ENCODE measurements around the gene TPM2. TPM values are rescaled to one million over a fixed set of nuclear protein-coding genes. Genes with fewer than 3 reads are reported as not detected.
A peak's percentile ranks its signal among the peaks of the same experiment; 100 is the strongest.
"Not testable (repeated sequence)": the region's sequence is repeated elsewhere in the genome, so short reads cannot be mapped to it uniquely, and the experiment has no call there.

TPM2 gene
- total RNA-seq, 1 donor from 2014 or later, result 19.6 TPM

DNA sequence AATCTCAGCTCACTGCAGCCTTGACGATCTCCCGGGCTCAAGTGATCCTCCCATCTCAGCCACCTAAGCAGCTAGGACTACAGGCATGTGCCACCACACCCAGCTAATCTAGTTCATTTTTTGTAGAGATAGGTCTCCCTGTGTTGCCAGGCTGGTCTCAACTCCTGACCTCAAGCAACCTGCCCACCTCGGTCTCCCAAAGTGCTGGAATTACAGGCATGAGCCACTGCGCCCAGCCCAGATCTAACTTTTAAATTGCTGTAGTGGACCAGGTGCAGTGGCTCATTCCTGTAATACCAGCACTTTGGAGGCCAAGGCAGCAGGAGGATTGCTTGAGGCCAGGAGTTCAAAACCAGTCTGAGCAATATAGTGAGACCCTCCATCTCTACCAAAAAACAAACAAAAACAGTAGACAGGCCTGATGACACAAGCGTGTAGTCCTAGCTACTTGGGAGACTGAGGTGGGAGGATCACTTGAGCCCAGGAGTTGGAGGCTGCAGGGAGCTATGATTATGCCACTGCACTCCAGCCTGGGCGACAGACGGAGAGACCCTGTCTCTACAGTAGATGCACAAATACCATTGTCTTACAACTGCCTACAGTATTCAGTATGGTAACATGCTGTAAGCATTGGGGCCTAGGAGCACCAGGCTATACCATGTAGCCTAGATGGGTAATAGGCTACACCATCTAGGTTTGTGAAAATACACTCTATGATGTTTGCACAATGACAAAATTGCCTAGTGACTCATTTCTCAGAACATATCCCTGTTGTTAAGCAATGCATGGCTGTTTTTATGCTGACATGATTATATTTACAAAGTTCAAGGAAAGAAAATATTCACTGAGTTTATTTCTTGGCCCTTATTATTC lies 37.5 kb downstream of the TPM2 start:
- DNase-seq, result no peak

DNA sequence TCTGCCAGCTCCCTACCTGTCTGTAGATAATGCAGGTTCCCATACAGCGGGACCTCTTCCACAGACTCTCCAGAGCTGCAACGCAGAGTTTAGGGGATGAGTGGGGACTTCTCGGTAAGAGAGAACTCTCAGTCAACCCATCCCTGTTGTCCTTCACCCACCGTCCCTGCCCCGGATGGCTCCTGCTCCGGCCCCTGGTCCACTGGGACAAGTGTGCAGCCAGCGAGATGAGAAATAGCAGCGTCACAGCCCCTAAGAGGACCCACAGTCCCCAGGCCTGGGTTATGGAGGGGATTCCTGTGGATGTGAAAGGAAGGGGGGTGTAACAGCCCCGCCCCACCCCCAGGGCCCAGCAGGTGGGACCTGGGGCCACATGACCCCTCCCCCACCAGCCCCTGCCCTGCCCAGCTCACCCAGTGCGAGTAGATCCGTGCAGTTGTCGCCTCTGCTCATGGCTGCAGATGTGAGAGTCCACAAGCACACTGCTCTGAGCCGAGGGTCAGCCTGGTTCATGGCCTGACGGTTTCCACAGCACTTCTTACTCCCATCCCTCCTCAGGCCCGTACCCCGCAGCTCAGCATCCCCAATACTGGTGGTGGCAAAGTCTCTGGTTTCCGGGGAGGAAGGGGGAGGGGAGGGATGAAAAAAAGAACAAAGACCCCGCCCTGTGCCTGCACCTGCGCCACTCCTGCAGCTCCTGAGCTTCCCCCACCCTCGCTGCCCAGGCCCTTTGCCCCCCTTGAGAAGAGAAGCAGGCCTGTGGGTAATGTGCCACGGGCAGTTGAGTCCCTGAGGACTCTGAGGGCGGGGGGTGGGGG lies 39.2 kb downstream of the TPM2 start, which contains the start of gene SIT1:
TSS of gene SIT1 (minus strand) at position 591 of the 818 bp plus-strand sequence. CDS start at position 513, 78 bp downstream.
- no peak for DNase-seq

DNA sequence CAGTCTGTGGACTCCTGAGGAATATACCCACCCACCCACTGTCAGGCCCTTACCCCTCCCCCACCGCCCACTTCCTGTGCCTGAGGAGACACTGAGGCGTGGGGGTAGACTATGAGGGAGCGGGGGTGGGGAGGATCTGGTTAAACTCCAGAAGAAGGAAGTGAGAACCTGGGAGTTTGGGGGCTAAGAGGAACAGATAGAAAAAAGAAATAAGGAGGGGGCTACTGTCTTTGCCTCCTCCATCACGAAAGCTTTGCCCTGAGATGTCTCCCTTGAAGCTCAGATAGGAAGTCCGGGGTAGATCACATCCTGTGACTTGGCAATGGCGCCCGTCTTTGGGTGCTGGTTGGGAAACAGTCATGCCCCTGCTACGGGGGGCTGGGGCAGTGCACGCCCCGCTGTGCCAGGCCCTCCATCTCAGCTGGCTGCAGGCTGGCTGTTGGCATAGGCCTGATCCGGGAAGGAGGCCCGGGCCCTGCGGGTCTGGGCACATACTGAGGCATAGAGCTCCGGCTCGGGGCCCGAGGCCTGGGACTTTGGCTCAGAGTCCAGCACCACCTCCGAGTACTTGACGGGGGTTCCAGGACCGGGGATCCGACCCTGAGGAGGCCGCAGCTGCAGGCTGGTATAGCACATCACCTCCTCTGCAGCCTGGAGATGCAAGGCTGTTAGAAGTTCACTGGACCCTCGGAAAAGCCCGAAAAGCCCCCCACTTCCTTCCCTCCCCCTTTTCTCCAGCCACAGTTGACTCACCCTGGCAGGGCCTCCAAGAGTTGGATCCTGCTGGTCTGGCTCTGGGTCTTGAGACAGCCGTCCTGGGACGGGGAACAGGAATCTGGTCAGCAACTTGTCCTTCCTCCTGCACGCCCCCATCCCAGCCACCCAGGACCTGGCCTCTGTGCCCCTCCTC lies 40.0 kb downstream of the TPM2 start:
- no peak for DNase-seq

DNA sequence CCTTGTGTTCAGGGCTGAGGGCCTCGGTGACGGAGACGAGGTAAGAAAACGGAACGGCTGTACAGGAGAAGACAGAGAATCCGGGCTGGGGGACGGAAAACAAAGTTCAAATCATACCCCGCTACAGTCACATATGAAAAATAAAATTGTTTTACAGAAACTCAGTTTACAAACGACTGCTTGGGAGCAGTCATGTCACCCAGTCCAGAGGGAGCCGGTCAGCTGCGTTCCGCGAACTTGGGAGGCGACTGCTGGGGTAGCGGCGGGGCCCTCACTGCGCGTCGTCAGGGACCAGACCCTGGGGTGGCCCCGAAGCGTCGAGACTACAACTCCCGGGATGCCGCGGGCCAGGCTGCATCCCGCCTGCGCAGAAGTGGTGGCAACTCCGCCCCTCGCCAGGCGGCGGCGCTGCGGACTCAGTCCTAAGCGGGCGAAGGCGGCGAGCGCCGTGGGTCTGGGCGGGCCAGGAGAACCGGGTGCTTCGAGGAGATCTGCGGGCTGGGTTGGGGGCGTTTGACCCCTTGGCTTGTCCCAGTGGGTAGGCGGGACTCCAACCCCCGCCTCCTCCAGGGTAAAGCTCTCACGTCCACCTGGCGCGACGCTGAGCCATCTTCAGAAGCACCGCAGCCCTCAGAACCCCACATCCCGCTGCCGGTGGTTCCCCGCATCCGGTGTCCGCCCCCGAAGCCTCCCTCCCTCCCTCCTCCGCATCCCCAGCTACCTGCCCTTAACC lies 43.0 kb downstream of the TPM2 start:
- DNase-seq, result peak; percentile 91

DNA sequence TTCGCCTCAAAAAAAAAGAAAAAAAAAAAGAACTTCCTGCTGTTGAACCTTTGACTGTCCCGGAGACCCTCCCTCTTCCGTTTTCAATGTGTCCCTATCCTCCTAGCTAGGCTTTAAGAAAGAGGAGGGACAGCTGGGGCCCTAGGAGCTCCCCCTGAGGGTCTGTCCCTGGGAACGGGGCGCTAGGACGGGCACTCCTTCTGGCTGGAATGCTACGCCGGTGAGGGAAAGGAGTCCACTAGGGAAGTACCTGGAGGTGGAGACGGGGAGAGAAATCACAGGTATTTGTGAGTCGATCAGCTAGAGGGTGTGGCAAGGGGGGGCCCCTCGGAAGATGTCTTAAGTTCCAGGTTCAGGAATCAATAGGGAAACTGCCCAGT lies 43.6 kb downstream of the TPM2 start:
- DNase-seq, result no peak

DNA sequence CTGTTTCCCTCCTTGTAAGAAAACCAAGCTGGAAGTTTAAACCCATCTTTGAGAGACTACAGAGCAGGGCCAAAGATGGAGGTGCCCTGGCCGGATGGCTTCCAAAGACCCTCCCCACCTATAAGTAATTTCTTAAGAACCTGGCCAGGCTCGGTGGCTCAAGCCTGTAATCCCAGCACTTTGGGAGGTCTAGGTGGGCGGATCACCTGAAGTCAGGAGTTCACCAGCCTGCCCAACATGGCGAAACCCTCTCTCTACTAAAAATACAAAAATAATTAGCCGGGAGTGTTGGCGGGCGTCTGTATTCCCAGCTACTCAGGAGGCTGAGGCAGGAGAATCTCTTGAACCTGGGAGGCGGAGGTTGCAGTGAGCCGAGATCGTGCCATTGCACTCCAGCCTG lies 44.0 kb downstream of the TPM2 start:
- DNase-seq, result not testable (repeated sequence)

DNA sequence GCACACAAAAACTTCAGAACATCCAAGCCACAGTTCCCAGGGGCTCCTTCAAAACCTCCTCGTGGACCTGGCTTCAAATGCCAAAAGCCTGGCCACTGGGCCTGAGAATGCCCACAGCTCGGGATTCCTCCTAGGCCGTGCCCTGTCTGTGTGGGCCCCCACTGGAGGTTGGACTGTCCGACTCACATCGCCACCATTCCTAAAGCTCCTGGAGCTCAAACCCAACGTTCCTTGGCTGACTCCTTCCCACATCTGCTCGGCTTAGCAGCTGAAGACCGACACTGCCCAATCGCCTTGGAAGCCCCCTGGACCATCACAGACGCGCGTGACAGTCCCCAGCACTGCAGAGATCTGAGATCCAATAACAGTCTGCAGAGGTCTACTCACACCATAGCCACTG lies 46.7 kb downstream of the TPM2 start:
- DNase-seq, result no peak

DNA sequence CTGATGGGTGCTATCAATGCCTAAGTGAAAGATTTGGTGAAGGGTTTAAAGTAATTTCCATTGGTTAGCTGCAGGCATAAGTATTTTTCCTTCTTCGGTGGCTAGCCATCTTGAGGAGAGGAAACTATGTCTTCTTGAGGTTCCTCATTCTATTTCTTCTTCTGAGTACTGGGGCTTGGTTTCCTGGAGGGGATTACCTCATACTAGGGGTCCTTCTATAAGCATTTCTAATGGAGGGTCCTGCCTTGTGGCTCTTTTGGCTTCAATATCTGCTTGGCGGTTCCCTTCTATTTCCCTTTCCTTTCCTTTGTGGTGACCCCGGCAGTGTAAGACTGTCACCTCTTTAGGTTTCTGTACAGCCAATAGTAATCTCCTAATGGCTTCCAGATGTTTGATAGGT lies 48.2 kb downstream of the TPM2 start:
- not testable (repeated sequence) for DNase-seq

DNA sequence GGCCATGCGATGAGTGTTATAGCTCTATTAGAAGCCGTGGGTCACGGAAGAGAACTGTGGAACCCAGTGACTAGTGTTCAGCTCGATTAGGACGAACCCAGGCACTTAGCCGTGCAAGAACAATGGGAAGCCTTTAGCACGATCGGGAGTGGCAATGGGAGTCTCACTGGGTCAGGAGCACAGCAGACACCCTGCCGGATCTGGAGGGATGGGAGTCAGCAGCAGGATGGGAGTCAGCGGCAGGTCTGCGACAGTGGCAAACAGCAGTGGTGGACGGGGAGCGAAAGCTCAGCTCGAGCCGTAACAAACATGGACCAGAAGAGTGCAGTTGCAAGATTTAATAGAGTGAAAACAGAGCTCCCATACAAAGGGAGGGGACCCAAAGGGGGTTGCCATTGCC lies 49.3 kb downstream of the TPM2 start:
- not testable (repeated sequence) for DNase-seq

DNA sequence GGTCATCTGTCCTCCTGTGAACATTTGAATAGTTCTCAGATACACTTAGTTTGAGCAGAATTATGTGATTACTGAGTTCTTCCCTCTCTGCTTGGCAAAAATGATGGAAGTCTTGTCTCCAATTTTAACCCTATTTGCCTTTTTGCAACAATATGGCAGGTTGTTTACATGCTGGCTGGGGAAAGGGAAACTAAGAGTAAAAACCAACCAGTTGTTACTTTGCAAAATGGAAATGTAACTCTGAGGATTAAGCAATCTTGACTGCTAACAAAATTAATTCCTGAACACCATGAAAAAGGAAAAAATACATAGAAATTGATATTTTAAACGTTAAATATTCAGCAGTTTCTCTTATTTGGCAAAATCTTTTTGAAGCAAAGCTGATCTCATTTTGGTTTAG lies 50.1 kb downstream of the TPM2 start:
- no peak for DNase-seq

DNA sequence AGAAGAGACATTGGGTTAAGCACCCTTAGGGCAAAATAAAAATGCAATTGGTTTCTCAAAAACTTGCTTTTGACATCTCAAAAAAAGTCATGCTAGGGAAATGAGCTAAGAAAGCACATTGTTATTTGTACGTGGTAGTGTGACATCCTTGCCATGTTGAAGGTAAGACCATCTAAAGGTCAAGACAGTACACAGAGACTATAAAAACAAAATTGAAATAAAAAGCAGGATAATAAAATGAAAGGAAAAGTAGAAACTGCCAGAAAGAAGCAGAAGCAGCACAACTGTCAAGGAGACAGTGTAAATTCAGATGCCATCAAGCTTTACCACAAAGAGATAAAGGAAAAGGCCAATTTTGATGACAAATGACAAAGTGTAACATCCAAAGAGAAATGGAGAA lies 50.5 kb downstream of the TPM2 start:
- not testable (repeated sequence) for DNase-seq

DNA sequence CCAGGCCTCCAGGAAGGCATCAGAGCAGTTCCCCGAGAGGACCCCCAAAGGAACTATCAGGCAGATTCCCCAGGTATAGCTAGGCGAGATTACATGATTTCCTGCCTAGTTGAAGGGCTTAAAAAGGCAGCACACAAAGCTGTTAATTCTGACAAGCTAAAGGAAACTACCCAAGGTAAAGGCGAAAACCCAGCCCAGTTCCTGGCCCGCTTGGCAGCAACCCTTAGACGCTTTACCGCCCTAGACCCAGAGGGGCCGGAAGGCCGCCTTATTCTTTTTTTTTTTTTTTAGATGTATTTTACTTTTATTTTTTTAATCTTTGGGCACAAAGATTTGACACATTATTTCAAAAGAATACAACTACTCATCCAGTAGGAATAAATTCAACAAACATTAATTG lies 51.0 kb downstream of the TPM2 start:
- DNase-seq, result not testable (repeated sequence)

DNA sequence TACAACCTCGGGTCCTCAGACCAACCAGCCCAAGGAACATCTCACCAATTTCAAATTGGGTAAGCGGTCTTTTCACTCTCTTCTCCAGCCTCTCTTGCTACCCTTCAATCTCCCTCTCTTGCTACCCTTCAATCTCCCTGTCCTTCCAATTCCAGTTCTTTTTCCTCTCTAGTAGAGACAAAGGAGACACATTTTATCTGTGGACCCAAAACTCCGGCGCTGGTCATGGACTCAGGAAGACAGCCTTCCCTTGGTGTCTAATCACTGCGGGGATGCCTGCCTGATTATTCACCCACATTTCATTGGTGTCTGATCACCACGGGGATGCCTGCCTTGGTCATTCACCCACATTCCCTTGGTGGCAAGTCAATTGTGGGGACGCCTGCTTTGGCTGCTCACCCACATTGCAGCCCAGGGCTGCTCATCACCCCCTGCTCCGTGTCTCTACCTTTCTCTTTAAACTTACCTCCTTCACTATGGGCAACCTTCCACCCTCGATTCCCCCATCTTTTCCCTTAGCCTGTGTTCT lies 52.2 kb downstream of the TPM2 start:
- DNase-seq, result not testable (repeated sequence)

DNA sequence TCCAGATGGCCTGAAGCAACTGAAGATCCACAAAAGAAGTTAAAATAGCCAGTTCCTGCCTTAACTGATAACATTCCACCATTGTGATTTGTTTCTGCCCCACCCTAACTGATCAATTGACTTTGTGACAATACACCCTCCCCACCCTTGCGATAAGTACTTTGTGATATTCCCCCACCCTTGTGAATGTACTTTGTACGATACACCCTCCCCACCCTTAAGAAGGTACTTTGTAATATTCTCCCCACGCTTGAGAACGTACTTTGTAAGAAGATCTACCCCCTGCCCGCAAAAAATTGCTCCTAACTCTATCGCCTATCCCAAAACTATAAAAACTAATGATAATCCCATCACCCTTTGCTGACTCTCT lies 52.9 kb downstream of the TPM2 start:
- not testable (repeated sequence) for DNase-seq

DNA sequence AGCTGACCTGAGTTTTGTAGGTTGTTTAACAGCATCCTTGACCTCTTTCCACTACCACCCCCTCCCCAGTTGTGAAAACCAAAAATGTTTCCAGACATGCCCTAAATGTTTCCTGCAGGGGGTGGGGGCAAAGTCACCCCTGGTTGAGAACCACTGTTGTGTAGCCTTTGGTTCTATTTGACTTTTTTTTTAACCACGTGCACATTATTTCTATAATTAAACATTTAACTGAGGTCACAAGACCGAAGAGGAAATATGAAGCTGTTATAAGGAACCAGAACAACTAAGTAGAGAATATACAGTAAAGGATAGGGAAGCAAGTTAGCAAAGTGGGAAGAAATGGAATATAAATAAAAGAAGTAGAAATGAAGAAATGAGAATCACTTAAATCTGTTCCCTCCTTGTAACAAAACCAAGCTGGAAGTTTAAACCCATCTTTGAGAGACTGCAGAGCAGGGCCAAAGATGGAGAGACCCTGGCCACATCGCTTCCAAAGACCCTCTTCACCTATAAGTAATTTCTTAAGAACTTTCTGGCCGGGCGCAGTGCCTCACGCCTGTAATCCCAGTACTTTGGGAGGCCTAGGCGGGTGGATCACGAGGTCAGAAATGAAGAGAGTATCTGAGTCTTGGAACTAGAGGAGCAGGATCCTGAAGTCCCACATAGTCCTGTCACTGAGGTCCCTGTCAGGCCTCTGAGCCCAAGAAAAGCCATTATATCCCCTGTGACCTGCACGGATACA lies 53.4 kb downstream of the TPM2 start:
- DNase-seq, result no peak

DNA sequence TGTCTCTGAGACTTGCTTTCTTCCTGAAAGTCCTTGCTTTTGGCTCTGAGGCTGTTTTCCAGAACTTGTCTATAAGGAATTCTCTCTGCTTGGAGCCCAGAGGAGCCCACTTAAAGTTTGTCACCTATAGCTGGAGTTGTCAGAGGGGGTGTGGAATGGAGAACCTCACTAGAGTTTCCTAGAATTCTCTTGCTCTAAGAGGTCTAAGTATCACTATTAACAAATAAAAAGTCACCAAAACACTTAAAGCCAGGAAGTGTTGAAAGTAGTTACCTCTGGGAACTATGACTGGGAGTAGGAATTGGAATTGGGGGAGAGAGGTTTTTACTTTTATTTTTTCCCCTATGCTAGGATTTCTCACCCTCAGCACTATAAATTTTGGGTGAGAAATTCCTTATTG lies 54.0 kb downstream of the TPM2 start:
- no peak for DNase-seq

Measured in dermis blood vessel endothelial cell (primary cell).